Spleen (tissue), 11 donors: ENCODE results near the gene SPATA32. TPM values are rescaled to one million over a fixed set of nuclear protein-coding genes. Genes with fewer than 3 reads are reported as not detected.

Source experiments
- DNase-seq: peaks from one replicate; pipeline ENCODE4 v3.0.0-alpha.2; 2020
- H3K27ac ChIP-seq, 8 donors: fragments of 200-600 bp; sonication (generic) in 7 of 8; 1 replicate in 4 of 8; 2 replicates in 4 of 8; pipeline versions ENCODE4 v1.5.0 to v1.8.0; 2016 to 2021; ENCODE audit warnings: inconsistent platforms in 4 of 8, mild to moderate bottlenecking in 4 of 8, moderate library complexity in 1 of 8
- H3K27me3 ChIP-seq, 7 donors: fragments of 200-600 bp; sonication (generic) in 6 of 7; replicated peaks in 1 of 7; 1 replicate in 4 of 7; 2 replicates in 3 of 7; pipeline versions ENCODE4 v1.5.0 to v1.8.0; 2016 to 2021; ENCODE audit warnings: inconsistent platforms in 3 of 7, mild to moderate bottlenecking in 1 of 7
- H3K36me3 ChIP-seq, 6 donors: fragments of 200-600 bp; sonication (generic) in 5 of 6; 1 replicate in 4 of 6; 2 replicates in 2 of 6; pipeline versions ENCODE4 v1.5.0 to v1.8.0; 2016 to 2021; ENCODE audit warnings: inconsistent platforms in 2 of 6
- H3K4me1 ChIP-seq, 6 donors: fragments of 200-600 bp; sonication (generic) in 5 of 6; 1 replicate in 3 of 6; 2 replicates in 3 of 6; pipeline versions ENCODE4 v1.5.0 to v1.8.0; 2016 to 2021; ENCODE audit warnings: inconsistent platforms in 3 of 6
- H3K4me3 ChIP-seq, 8 donors: fragments of 200-600 bp; sonication (generic) in 7 of 8; 1 replicate in 4 of 8; 2 replicates in 4 of 8; pipeline versions ENCODE4 v1.5.0 to v1.8.0; 2016 to 2021; ENCODE audit warnings: inconsistent platforms in 4 of 8, mild to moderate bottlenecking in 4 of 8, moderate library complexity in 2 of 8
- H3K9me3 ChIP-seq, 8 donors: fragments of 200-600 bp; sonication (generic) in 7 of 8; 1 replicate in 4 of 8; 2 replicates in 4 of 8; pipeline versions ENCODE4 v1.5.0 to v1.8.0; 2016 to 2021; ENCODE audit warnings: inconsistent platforms in 4 of 8
- POLR2A ChIP-seq, 3 donors: fragments of 450-650 bp; IDR thresholded peaks; one replicate each; pipeline ENCODE4 v1.5.1; 2017; ENCODE audit warnings: antibody characterized with exemption in 3 of 3, mild to moderate bottlenecking in 1 of 3
- POLR2AphosphoS5 ChIP-seq, 3 donors: sonication (generic); formaldehyde crosslinking; IDR thresholded peaks; one replicate each; pipeline ENCODE4 v1.5.1; 2017; ENCODE audit warnings: antibody characterized with exemption in 3 of 3
- WGBS, 5 donors: extraction: QIAGEN DNeasy Blood & Tissue Kit in 3 of 5; methylation state at CpG; one replicate each; pipeline versions ENCODE4 v1.1.5 to v1.1.7; 2013 to 2018; 5-methylcytosine and 5-hydroxymethylcytosine counted together
- intact Hi-C: fragments of 100-400 bp; cut with DNase I; formaldehyde crosslinking; loops from one replicate; pipeline ENCODE4 v1.15.0; 2023; ENCODE audit warnings: low total_unique reads
- polyA plus RNA-seq, 3 donors: library from polyadenylated mRNA; stranded (reverse); fragments of 200-250 nt; gene quantifications; one replicate each; pipeline ENCODE4 v1.2.1, GENCODE V29; 2013
- total RNA-seq, 7 donors: library from RNA; depleted of rRNA in 3 of 7; stranded (reverse); fragments of >200 nt in 3 of 7; fragmentation: NEBNext Ultra II Directional in 4 of 7; extraction: Animal tissue kit (Norgen Biotek cat#: 25700) in 4 of 7; gene quantifications; one replicate each; pipeline versions ENCODE4 v1.1.0 to v1.2.1, GENCODE V29; 2016 to 2021
- TF ChIP-seq, protein P1 (sequence below), 11 experiments: fragments of 200-600 bp in 7 of 11; fragments of 450-650 bp in 4 of 11; sonication (generic) in 4 of 11; IDR thresholded peaks in 8 of 11; conservative IDR thresholded peaks in 3 of 11; 1 replicate in 7 of 11; 2 replicates in 4 of 11; pipeline versions ENCODE4 v1.4.0 to v1.8.0; 2016 to 2021; ENCODE audit warnings: antibody characterized with exemption in 11 of 11, inconsistent platforms in 4 of 11, mild to moderate bottlenecking in 1 of 11
- donor health status: healthy with polysubstance abuse.
- donor health status: DM: no; HTN: no; CAD: no; lungs with moderate emphysema.
- donor health status: DM: no; HTN: no; CAD: no.
- donor health status: Bipolar disorder and iron deficiency.
- donor health status: healthy.
- donor health status: DM: no; HTN: no; CAD: no.
- donor health status: DM: yes; HTN: yes; CAD: no.

The SPATA32 gene
- total and polyA plus RNA-seq, 10 donors = 0.08 to 0.17 (median 0.09) TPM; not detected in 7

DNA sequence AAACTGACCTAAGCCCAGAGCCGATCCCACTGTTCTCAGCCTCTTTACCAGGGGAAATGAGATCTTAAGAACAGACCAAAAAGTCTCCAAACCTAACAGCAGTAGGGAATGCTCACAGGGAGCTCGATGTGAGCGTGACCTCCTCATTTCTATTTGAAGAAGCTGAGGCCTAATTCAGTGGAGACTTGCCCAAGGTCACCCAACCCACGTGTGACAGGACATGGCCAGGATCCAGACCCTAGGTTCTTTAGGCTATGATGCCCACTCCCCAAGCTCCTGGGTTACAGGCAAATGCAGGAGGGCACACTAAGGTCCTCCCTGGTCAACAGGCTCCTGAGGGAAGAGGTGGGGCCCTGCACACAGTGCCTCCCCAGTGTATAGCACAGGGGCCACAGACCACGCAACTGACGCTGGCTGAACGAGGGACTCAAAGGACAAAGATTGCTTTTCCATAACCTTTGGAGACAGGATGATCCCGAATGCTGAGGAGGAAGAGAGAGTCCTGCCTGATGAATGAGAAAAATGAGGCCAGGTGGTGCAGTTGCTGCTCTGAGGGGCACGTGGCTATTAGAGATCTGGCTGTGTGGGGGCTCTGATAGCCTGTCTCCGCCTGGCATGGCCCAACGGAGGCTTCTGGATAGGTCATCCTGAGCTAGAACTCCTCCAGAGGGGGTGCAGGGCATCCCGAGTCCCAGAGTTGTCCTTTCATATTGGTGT lies 31.0 kb upstream of the SPATA32 start:
- Histone ChIP-seq H3K27ac (peak overlapping the region in 6 of 8 donors; percentile 20 to 80 (median 63)), H3K4me3 (no peak overlapping the region), H3K4me1 (peaks cover 60 to 89% (median 80%) of the 10 kb centered on the region in 6 donors), H3K36me3 (peaks cover 0 to 34% (median 26%) of the 10 kb centered on the region in 6 donors), H3K27me3 (no peaks in the 10 kb centered on the region), H3K9me3 (no peaks in the 10 kb centered on the region)
- intact Hi-C loops = no loop called here
- WGBS, 5 donors = 69 to 88% (median 76%) methylated on average over 9 to 12 of the region's 12 CpGs
- no peak for DNase-seq
- no peak for TF ChIP-seq POLR2A (IDR thresholded peaks at IDR 0.05)
- TF ChIP-seq, protein P1, sequence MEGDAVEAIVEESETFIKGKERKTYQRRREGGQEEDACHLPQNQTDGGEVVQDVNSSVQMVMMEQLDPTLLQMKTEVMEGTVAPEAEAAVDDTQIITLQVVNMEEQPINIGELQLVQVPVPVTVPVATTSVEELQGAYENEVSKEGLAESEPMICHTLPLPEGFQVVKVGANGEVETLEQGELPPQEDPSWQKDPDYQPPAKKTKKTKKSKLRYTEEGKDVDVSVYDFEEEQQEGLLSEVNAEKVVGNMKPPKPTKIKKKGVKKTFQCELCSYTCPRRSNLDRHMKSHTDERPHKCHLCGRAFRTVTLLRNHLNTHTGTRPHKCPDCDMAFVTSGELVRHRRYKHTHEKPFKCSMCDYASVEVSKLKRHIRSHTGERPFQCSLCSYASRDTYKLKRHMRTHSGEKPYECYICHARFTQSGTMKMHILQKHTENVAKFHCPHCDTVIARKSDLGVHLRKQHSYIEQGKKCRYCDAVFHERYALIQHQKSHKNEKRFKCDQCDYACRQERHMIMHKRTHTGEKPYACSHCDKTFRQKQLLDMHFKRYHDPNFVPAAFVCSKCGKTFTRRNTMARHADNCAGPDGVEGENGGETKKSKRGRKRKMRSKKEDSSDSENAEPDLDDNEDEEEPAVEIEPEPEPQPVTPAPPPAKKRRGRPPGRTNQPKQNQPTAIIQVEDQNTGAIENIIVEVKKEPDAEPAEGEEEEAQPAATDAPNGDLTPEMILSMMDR (IDR thresholded peaks at IDR 0.05 in 8 of 11, conservative IDR thresholded peaks at IDR 0.05 in 3 of 11) = no peak
- TF ChIP-seq POLR2AphosphoS5 (IDR thresholded peaks at IDR 0.05) = no peak

DNA sequence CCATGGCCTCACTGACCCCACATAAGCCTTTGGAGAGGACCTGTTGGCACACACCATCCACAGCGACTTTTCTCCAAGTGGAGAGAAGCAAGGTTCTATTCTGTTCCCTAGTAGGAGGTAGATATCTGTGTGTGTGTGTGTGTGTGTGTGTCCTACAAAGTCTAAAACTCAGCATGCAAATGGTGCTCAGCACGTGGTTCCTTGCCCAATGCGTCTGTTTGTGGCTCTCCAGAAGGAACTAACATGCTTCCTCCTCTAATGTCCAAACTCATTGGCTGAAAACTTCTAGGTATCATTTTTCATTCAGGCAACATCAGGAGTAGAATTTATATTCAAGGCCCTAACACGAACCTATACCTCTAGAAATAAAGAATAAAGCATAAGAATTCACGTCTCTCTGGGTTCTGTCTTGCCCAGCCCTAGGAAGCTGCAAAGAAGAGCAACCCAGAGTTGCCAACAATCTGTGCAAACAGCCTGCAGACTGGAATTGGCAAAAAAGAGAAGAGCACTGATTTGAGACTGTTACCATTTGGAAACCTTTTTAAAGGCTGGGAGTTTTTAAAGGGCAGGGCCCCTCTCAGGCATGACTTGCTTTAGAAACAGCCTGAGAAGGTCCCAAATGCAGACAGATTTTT lies 29.4 kb upstream of the SPATA32 start:
- TF ChIP-seq POLR2A (IDR thresholded peaks at IDR 0.05) (no peak), POLR2AphosphoS5 (IDR thresholded peaks at IDR 0.05) (no peak)
- TF ChIP-seq, protein P1 (IDR thresholded peaks at IDR 0.05 in 8 of 11, conservative IDR thresholded peaks at IDR 0.05 in 3 of 11) = no peak
- H3K36me3 ChIP-seq = peaks cover 0 to 50% (median 41%) of the 10 kb centered on the region in 6 donors
- peaks cover 51 to 75% (median 65%) of the 10 kb centered on the region in 6 donors for H3K4me1 ChIP-seq
- no peaks in the 10 kb centered on the region for H3K27me3 ChIP-seq
- no peak for DNase-seq
- WGBS, 5 donors = 45 to 60% (median 49%) methylated on average over 5 of the region's 5 CpGs
- peak overlapping the region in 1 of 8 donors; percentile 23 for H3K4me3 ChIP-seq
- intact Hi-C loops = no loop called here
- no peaks in the 10 kb centered on the region for H3K9me3 ChIP-seq
- H3K27ac ChIP-seq = peak overlapping the region in 5 of 8 donors; percentile 55 to 80 (median 66)

DNA sequence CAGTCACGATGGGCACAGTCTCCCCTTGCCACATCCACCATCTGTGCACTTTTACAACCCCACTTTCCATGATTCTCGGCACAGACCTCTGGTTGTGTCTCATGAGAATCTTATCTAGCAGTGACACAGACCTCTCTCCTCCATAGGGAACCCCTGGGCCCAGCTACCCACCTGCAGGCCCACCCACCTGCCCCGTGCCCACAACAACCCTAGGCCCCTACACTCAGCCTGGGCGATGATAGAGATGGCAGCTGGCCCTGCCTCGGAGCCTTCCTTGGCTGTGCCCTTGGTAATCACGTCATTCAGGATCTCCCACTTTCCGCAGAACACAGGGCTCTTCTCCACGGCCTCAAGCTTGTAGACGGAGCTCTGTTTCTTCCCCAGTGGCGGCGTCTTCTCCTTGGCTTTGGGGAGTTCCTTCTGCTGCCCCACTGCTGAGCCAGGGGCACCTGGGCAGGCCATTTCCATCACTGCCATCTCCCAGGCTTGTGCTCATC lies 28.4 kb upstream of the SPATA32 start:
- H3K4me1 ChIP-seq = peaks cover 42 to 65% (median 56%) of the 10 kb centered on the region in 6 donors
- no peak for DNase-seq
- TF ChIP-seq, protein P1 (IDR thresholded peaks at IDR 0.05 in 8 of 11, conservative IDR thresholded peaks at IDR 0.05 in 3 of 11) = no peak
- TF ChIP-seq POLR2AphosphoS5 (IDR thresholded peaks at IDR 0.05) (no peak), POLR2A (IDR thresholded peaks at IDR 0.05) (no peak)
- intact Hi-C loops = no loop called here
- H3K27ac ChIP-seq = peak overlapping the region in 3 of 8 donors; percentile 66 to 80 (median 72)
- WGBS, 5 donors = 81 to 92% (median 90%) methylated on average over 8 to 11 of the region's 11 CpGs
- H3K9me3 ChIP-seq = no peaks in the 10 kb centered on the region
- no peak overlapping the region for H3K4me3 ChIP-seq
- no peaks in the 10 kb centered on the region for H3K27me3 ChIP-seq
- peaks cover 0 to 59% (median 50%) of the 10 kb centered on the region in 6 donors for H3K36me3 ChIP-seq
